Activated CD4-positive, alpha-beta T cell treated with anti-CD3 and anti-CD28 coated beads, Interleukin-2, amount 10 ng/mL, durations not matched to agents 24 days and 14 days (primary cell): ENCODE measurements around the gene TMEM229A. TPM values are rescaled to one million over a fixed set of nuclear protein-coding genes. Genes with fewer than 3 reads are reported as not detected.

Experiments
- total RNA-seq: library from RNA; stranded (reverse); gene quantifications from 2 replicates; pipeline ENCODE4 v1.2.3, GENCODE V29; 2022

Gene TMEM229A
- total RNA-seq, 1 donor from 2014 or later = not detected

Other genes starting within 250 kb of the TMEM229A start
- not detected in 2 replicates for gene HYAL4, start 187.9 kb downstream of the TMEM229A start, total RNA-seq
- gene SPAM1, start 107.8 kb downstream of the TMEM229A start, total RNA-seq = not detected in 2 replicates